HG03432 (cell line): ENCODE measurements around the gene C12orf56.
"Not testable (repeated sequence)": the region's sequence is repeated elsewhere in the genome, so short reads cannot be mapped to it uniquely, and the experiment has no call there.

Source experiments
- ATAC-seq: cut with Tn5 transposase; IDR thresholded peaks from one replicate; pipeline ENCODE4 v1.9.1; 2021; ENCODE audit warnings: mild to moderate bottlenecking, moderate library complexity; ENCODE audit not compliant: unreplicated experiment

The C12orf56 gene

DNA sequence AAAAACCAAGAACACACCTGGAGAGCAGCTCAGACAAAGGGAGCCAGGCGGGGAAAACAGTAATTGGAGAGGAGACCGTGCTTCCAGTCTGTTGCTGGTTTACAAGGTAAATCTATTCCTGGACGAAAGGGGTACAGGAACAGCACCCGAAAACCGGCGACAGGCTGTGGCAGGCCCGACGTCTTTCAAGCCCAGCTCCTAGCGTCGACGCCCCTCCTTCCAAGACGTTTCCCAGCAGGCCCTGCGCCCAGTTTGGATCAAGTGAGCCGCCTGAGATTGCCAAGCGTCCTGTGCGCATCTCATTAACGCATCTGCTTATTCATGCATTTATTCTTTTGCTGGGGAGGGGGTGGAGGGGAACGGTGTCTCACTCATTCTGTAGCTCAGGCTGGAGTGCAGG lies 1.4 kb downstream of the C12orf56 start:
- no peak for ATAC-seq

DNA sequence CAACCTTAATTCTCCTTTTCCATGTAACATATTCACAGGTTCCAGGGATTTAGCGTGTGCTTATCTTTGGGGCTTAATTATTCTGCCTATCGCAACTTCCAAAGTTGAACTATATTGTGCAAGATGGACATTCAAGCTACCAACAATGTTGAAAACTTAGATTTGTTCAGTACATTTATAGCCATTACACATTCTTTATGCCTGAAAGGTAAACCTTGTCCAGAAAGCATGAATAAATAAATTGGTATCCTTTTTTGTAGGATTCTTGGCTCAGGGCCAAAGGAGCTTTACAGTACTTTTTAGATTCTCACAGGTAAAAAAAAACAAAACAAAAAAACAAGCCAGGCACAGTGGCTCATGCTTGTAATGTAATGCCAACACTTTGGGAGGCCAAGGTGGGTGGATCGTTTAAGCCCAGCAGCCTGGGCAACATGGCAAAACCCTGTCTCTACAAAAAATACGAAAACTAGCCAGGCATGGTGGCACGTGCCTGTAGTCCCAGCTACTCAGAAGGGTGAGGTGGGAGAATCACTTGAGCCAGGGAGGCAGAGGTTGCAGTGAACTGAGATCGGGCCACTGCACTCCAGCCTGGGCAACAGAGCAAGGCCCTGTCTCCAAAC lies 3.3 kb downstream of the C12orf56 start:
- ATAC-seq: no peak

GRCh38 chr12:64385468-64385867 lies 5.1 kb downstream of the C12orf56 start:
- no peak for ATAC-seq

GRCh38 chr12:64385019-64385418 lies 5.5 kb downstream of the C12orf56 start:
- no peak for ATAC-seq

DNA sequence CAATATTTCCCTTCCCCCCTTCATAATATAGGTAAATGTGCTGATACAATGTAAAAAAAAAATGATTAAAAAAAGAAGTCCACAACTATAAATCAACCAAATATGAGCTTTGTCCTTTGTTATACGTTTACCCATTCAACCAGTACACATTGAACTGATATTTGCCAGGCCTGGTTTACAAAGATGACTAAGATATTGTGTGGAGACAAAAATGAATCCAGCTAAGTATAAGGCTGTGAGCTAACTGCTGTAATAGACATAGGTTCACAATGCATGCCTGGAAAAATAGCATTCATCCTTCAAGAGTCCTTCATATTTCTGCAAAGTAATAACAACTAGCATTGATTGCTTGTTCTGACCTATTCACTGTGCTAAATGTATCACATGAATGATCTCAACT lies 6.9 kb downstream of the C12orf56 start:
- ATAC-seq: no peak

- ATAC-seq: no peak
Observed at GRCh38 chr12:64362721-64363305, 27.7 kb downstream of the C12orf56 start.

- not testable (repeated sequence) for ATAC-seq
Observed at GRCh38 chr12:64361173-64361572, 29.4 kb downstream of the C12orf56 start.

DNA sequence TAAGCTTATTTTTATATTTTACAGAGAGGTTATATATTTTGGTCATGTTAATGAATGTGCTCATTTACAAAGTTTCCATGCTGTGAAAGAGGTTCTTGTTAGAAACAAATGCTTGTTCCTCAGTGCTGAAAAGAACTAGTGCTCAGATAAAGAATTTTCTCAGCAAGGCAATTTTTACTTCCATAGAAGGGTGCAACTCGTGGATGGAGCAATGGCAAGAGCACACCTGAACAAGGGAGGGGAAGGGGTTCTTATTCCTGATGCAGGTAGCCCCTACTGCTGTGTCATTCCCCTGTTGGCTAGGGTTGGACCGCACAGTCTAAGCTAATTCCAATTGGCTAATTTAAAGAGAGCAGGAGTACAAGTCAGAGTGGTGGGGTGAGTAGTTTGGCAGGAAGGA lies 34.3 kb downstream of the C12orf56 start:
- ATAC-seq: not testable (repeated sequence)

- no peak for ATAC-seq
Observed at GRCh38 chr12:64352181-64352580, 38.4 kb downstream of the C12orf56 start.

DNA sequence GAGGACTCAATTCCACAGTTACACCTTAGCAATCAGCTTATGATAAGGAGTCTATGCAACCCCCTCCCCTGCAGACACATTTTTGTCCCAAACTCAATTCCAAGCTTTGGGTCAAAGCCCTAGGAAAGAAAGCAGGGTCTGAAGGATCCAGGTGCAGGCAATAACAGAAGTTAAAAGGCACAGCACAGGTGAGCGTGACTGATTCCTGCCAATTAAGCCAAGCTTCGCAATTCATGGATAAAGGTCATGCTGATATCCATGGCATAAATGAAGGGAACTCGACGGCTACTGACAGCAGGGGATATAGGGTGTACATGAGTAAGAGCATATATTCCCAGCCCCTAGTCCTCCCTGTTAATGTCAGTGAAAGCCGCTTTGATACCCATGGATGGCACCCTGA lies 39.3 kb downstream of the C12orf56 start:
- no peak for ATAC-seq

DNA sequence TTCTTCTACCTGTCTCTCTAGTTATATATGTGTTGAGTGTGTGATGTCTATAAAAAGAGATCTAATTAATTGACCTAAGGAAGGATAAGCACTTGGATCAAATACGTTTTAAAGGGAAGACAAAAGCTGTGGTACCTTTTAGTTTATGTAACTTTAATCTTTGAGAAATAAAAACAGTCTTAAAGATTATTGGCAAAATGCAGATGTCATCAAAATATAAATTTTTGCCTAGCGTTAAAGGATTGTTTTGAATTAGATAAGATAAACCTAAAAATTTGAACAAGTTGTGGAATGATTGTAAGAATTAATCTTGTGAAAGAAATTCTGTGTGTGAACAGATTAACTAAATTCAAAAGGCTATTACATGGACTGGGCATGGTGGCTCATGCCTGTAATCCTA lies 42.9 kb downstream of the C12orf56 start:
- ATAC-seq: no peak

GRCh38 chr12:64344631-64345030 lies 45.9 kb downstream of the C12orf56 start:
- not testable (repeated sequence) for ATAC-seq

GRCh38 chr12:64340546-64340945 lies 50.0 kb downstream of the C12orf56 start:
- ATAC-seq: not testable (repeated sequence)

DNA sequence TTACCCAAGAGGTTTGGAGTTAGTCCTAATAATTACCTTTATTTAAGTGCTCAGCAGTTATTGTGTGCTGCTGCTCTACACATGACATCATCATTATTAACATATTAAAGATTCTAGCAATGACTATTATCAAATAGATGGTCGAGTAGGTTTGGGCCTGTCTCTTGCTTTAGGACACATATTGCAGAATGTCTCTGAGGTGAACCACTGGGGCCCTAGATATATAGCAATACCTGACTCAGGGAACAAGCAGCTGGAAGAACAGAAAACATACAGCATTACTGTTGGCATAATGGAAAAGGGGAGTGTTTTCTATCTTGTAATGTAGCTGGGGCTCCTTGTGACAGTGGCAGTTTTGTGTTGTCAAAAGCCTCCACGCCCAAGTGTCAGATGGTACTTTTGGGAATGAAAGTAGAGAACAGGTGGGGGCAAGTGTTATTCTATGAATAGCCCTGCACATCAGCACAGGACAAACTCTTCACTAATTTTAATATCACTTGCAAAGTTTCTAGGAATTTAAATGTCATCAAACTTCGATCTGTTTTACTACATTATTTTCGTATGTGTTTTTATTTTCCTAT lies 54.6 kb downstream of the C12orf56 start:
- no peak for ATAC-seq

DNA sequence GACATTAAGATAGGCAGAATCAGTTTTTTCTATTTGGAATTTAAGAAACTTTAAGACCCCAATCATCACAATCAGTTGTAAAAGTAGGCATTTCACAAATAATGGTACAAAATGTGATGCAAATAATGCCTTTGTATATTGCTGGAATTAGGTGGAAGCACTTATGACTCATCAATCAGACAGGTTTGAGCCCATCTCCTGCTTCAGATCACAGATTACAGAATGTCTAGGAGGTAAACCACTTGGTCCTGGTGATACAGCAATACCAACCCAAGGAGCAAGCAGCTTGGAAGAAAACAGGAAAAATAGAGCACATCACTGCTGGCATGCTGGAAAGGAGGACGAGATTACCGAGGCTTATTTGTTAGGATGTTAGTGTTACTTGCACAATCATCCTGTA lies 57.6 kb downstream of the C12orf56 start:
- ATAC-seq: no peak

- ATAC-seq: no peak
Observed at GRCh38 chr12:64332296-64332695, 58.3 kb downstream of the C12orf56 start.

DNA sequence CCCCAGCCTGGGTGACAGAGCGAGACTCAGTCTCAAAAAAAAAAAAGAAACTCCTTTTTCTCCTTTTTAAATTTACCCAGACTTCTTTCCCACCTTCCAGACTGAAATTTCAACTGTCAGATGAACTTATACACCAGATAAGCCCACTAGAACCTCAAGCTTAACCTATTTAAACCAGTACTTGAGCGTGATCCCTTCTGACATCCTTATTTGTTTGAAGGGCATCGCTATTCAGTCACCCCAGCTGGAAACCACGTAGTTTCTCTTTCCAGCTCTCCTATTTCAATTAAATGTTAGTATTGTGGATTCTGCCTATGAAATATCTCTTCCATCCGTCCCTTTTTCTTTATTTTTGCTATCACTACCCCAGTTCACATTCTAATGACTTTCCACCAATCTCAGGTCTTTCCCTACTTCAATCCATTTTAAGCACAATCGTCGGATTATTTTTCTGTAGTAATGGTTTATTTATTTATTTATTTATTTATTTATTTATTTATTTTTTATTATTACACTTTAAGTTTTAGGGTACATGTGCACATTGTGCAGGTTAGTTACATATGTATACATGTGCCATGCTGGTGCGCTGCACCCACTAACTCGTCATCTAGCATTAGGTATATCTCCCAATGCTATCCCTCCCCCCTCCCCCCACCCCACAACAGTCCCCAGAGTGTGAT lies 61.4 kb downstream of the C12orf56 start:
- ATAC-seq: not testable (repeated sequence)

DNA sequence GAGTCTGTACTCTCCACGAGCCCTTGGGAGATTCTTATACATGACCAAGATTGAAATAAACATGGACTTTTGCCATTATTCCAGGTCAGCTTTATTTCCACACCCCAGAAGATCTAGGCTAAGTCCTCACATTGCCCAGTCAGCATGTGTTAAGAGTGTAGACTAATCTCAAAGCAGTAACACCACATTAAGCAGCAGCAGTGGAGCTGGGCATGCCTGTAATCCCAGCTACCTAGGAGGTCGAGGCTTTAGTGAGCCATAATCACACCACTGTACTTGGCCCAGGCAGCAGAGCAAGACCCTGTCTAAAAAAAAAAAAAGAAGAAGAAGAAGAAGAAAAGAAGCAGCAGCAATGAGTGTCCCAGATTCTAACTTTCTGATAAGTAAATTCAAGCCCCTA lies 65.5 kb downstream of the C12orf56 start:
- no peak for ATAC-seq

GRCh38 chr12:64323476-64324225 lies 66.9 kb downstream of the C12orf56 start:
- no peak for ATAC-seq

GRCh38 chr12:64323006-64323405 lies 67.6 kb downstream of the C12orf56 start:
- ATAC-seq: no peak

- ATAC-seq: no peak
Observed at GRCh38 chr12:64320611-64321010, 69.9 kb downstream of the C12orf56 start.
